K562 (cell line): ENCODE results near the gene SLC16A1. TPM values are rescaled to one million over a fixed set of nuclear protein-coding genes. Genes with fewer than 3 reads are reported as not detected.

Experiments used
- ATAC-seq: fragments of 200-7000 bp; cut with Tn5 transposase; 3 replicates; pipeline ENCODE4 v1.9.1; 2020; ENCODE audit warnings: moderate library complexity
- BruUV-seq: library from RNA; stranded (reverse); fragments of 400-500 nt; replicated peaks from 2 replicates; lab custom pipeline; 2021; lab: Mats Ljungman, UMichigan
- CTCF ChIA-PET: fragments of 300-600 bp; formaldehyde crosslinking; extraction: SDS; loops from one replicate; lab custom pipeline; 2021; ENCODE audit warnings: low intra/inter-chr PET ratio; lab: Yijun Ruan, JAX
- POLR2A ChIA-PET: fragments of 300-600, 350-650 bp; sonication (Branson Sonifier 250); formaldehyde crosslinking; extraction: SDS; loops from one replicate; lab custom pipeline; 2021; ENCODE audit warnings: antibody characterized with exemption, inconsistent platforms; lab: Yijun Ruan, JAX
- DNase-seq, 4 experiments: peaks; one replicate each; pipeline versions ENCODE4 v3.0.0 to v3.0.0-alpha.2; 2011 to 2018; ENCODE audit warnings: low spot score in 3 of 4, mixed read lengths in 3 of 4; ENCODE audit errors: extremely low read depth in 1 of 4
- FAIRE-seq: peaks from 2 replicates; lab custom pipeline; 2011; peaks lifted over from hg19 to GRCh38; lab: Jason Lieb, UNC
- H2AFZ ChIP-seq: 2 replicates; pipeline ENCODE4 v1.6.0; 2011; ENCODE audit warnings: low read depth, low read length, control low read depth, inconsistent platforms
- H3K27ac ChIP-seq: fragments of 200-600 bp; 3 replicates; pipeline ENCODE4 v1.8.0; 2011; ENCODE audit warnings: low read depth, mild to moderate bottlenecking, control low read depth, inconsistent platforms, low read length, moderate library complexity, mixed read lengths; ENCODE audit errors: extremely low read depth
- H3K27me3 ChIP-seq, 2 experiments: fragments of 300-600 bp in 1 of 2; 2 replicates in 1 of 2; 3 replicates in 1 of 2; pipeline versions ENCODE4 v1.6.0 to v1.8.0; 2011; ENCODE audit warnings: inconsistent platforms in 2 of 2, low read length in 2 of 2, mild to moderate bottlenecking in 1 of 2, mixed read lengths in 1 of 2, moderate library complexity in 1 of 2; ENCODE audit not compliant: control insufficient read depth in 2 of 2, insufficient read depth in 2 of 2
- H3K36me3 ChIP-seq: fragments of 300-600 bp; 3 replicates; pipeline ENCODE4 v1.8.0; 2011; ENCODE audit warnings: mild to moderate bottlenecking, low read length, inconsistent platforms; ENCODE audit not compliant: control insufficient read depth, insufficient read depth
- H3K4me1 ChIP-seq, 2 experiments: fragments of 200-600 bp in 1 of 2; replicated peaks in 1 of 2; 2 replicates in 1 of 2; 3 replicates in 1 of 2; pipeline versions ENCODE4 v1.5.1 to v1.8.0; 2011; ENCODE audit warnings: inconsistent platforms in 2 of 2, low read length in 2 of 2, mild to moderate bottlenecking in 1 of 2, mixed read lengths in 1 of 2, moderate library complexity in 1 of 2; ENCODE audit not compliant: control insufficient read depth in 2 of 2, insufficient read depth in 2 of 2
- H3K4me2 ChIP-seq: 2 replicates; pipeline ENCODE4 v1.6.1; 2011; ENCODE audit warnings: low read length, control low read depth, inconsistent platforms, mixed read lengths; ENCODE audit not compliant: insufficient read depth
- H3K4me3 ChIP-seq: fragments of 200-600 bp; sonication (generic), shearing (Covaris generic); 2 replicates; pipeline ENCODE4 v1.5.1; 2016; ENCODE audit warnings: control low read depth, inconsistent platforms
- H3K79me2 ChIP-seq: fragments of 200-600 bp; 3 replicates; pipeline ENCODE4 v1.8.0; 2011; ENCODE audit warnings: low read length, inconsistent platforms; ENCODE audit not compliant: control insufficient read depth, insufficient read depth
- H3K9ac ChIP-seq, 2 experiments: 2 replicates each; pipeline versions ENCODE4 v1.6.0 to v1.6.1; 2011; ENCODE audit warnings: low read depth in 2 of 2, low read length in 2 of 2, control low read depth in 1 of 2, inconsistent platforms in 1 of 2, mild to moderate bottlenecking in 1 of 2, mixed read lengths in 1 of 2; ENCODE audit not compliant: insufficient read depth in 1 of 2
- H3K9me1 ChIP-seq: one replicate; pipeline ENCODE4 v1.6.0; 2011; ENCODE audit warnings: inconsistent platforms, mild to moderate bottlenecking, low read length, moderate library complexity; ENCODE audit not compliant: control insufficient read depth, insufficient read depth
- H3K9me3 ChIP-seq: replicated peaks from 2 replicates; pipeline ENCODE4 v1.5.1; 2011; ENCODE audit warnings: low read depth, low read length, inconsistent platforms; ENCODE audit not compliant: control insufficient read depth, insufficient read depth
- H4K20me1 ChIP-seq: replicated peaks from 2 replicates; pipeline ENCODE4 v1.6.1; 2011; ENCODE audit warnings: low read length, inconsistent platforms, mixed read lengths; ENCODE audit not compliant: control insufficient read depth, insufficient read depth
- CBFB ChIP-seq: sonication (generic); formaldehyde crosslinking; IDR thresholded peaks from 2 replicates; pipeline ENCODE4 v1.4.0; 2020; ENCODE audit warnings: mild to moderate bottlenecking, missing genetic modification reagents
- CHAMP1 ChIP-seq: fragments of 450-650 bp; IDR thresholded peaks from 2 replicates; pipeline ENCODE4 v1.6.1; 2016; ENCODE audit warnings: mild to moderate bottlenecking
- FOXA3 ChIP-seq, 2 experiments: fragments of 450-650 bp in 1 of 2; sonication (generic) in 1 of 2; formaldehyde crosslinking; IDR thresholded peaks in 1 of 2; conservative IDR thresholded peaks in 1 of 2; 2 replicates each; pipeline versions ENCODE4 v1.4.0 to v1.8.0; 2020 to 2022; ENCODE audit warnings: mild to moderate bottlenecking in 2 of 2, missing genetic modification reagents in 1 of 2
- FOXJ3 ChIP-seq: sonication (generic); formaldehyde crosslinking; IDR thresholded peaks from 2 replicates; pipeline ENCODE4 v1.4.0; 2020; ENCODE audit warnings: mild to moderate bottlenecking, missing genetic modification reagents
- HNRNPK ChIP-seq: fragments of 200-400 bp; formaldehyde crosslinking; IDR thresholded peaks from one replicate; pipeline ENCODE4 v1.6.1; 2018; ENCODE audit warnings: mild to moderate bottlenecking, low read depth, low read length; ENCODE audit not compliant: poor library complexity, severe bottlenecking
- NRF1 ChIP-seq, 2 experiments: fragments of 450-650 bp; IDR thresholded peaks in 1 of 2; conservative IDR thresholded peaks in 1 of 2; 2 replicates each; pipeline ENCODE4 v1.6.1; 2014; ENCODE audit warnings: mild to moderate bottlenecking in 2 of 2
- ZNF384 ChIP-seq: IDR thresholded peaks from 2 replicates; pipeline ENCODE4 v1.6.1; 2012; ENCODE audit warnings: low read depth, low read length, improper control_type of control experiment
- ZNF512 ChIP-seq: IDR thresholded peaks from 2 replicates; pipeline ENCODE4 v1.6.1; 2016; ENCODE audit warnings: missing genetic modification characterization, missing compliant biosample characterization
- ZNF57 ChIP-seq: fragments of 450-650 bp; formaldehyde crosslinking; IDR thresholded peaks from 2 replicates; pipeline ENCODE4 v1.4.0; 2020; ENCODE audit warnings: mild to moderate bottlenecking, moderate library complexity
- WGBS: fragments of 100-300 bp; shearing (Covaris generic); methylation state at CpG from one replicate; pipeline ENCODE4 v1.1.6; 2016; ENCODE audit warnings: low coverage, mixed read lengths; ENCODE audit not compliant: insufficient coverage; ENCODE audit errors: missing lambda C conversion rate; 5-methylcytosine and 5-hydroxymethylcytosine counted together
- in situ Hi-C: fragments of 300-500 bp; cut with MboI; formaldehyde crosslinking; loops from 4 replicates; pipeline ENCODE4 v1.15.0; 2018; ENCODE audit warnings: inconsistent platforms, mixed read lengths
- intact Hi-C: fragments of 100-400 bp; cut with micrococcal nuclease; formaldehyde crosslinking; loops from 2 replicates; pipeline ENCODE4 v1.14.2; 2022
- polyA plus RNA-seq, 8 experiments: library from polyadenylated mRNA; depleted of rRNA in 4 of 8; stranded (reverse) in 5 of 8; unstranded in 3 of 8; fragments of >200 nt; fragmentation: Nextera tagmentation in 2 of 8; fragmentation: Illumina TruSeq in 1 of 8; extraction: Ambion mirVana in 2 of 8; extraction: Trizol in 1 of 8; gene quantifications; 2 replicates each; pipeline versions ENCODE4 v1.2.1 to v1.2.3, GENCODE V29; 2011 to 2014; ENCODE audit warnings: inconsistent platforms in 1 of 8, missing spikeins in 1 of 8
- total RNA-seq, 7 experiments: library from RNA; depleted of rRNA in 6 of 7; stranded (reverse); fragments of >200 nt in 6 of 7; fragmentation: Illumina TruSeq in 2 of 7; extraction: Trizol in 2 of 7; gene quantifications; 2 replicates each; pipeline versions ENCODE4 v1.2.1 to v1.2.3, GENCODE V29; 2011 to 2021; ENCODE audit warnings: low replicate concordance in 1 of 7

The SLC16A1 gene
- total and polyA plus RNA-seq, 9 of the 15 experiments (the other 6 are each of a cell fraction or from before 2014, with no cell fraction given), result 73.1 to 244 (median 117) TPM

DNA sequence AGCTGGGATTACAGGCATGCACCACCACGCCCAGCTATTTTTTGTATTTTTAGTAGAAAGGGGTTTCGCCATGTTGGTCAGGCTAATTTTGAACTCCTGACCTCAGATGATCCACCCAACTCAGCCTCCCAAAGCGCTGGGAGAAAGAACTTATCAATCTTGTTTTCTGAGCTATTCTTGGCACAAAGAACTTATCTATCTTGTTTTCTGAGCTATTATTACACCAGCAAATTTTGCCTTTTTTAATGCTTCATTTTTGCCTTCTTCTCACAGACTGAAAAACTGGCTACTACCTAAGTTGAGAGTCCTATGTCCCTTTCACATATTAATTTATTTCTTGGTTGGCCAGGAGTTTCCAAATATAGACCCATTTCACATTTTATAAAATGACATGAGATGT lies 9.3 kb downstream of the SLC16A1 start (continued):
- TF ChIP-seq ZNF512, result no peak
- peak; percentile 61; the same call in 1 of the 2 replicates for TF ChIP-seq CHAMP1

- no peaks in the 10 kb centered on the region for H3K27me3 ChIP-seq
- ATAC-seq, result peak; percentile 18
- H3K4me3 ChIP-seq, result no peak overlapping the region
- no peak for TF ChIP-seq CBFB
- no peak for TF ChIP-seq FOXA3 (CRISPR knock-in tag; conservative IDR thresholded peaks at IDR 0.05 in 1 of 2, IDR thresholded peaks at IDR 0.05 in 1 of 2)
- no peak for TF ChIP-seq ZNF57
- no peak for TF ChIP-seq FOXJ3
- TF ChIP-seq HNRNPK, result no peak
- peak; percentile 46; the same call in 1 of the 2 replicates for TF ChIP-seq ZNF384
- TF ChIP-seq NRF1 (conservative IDR thresholded peaks at IDR 0.05 in 1 of 2, IDR thresholded peaks at IDR 0.05 in 1 of 2), result no peak
- TF ChIP-seq, all 486 proteins: peak for 1
- Histone ChIP-seq H2AFZ (no peak overlapping the region), H3K4me1 (peaks cover 11 to 39% of the 10 kb centered on the region in 2 experiments), H3K27ac (no peak overlapping the region), H3K9me3 (no peaks in the 10 kb centered on the region), H3K9me1 (no peaks in the 10 kb centered on the region), H3K79me2 (peaks cover 97% of the 10 kb centered on the region), H3K36me3 (peaks cover 50% of the 10 kb centered on the region), H3K4me2 (no peak overlapping the region), H3K9ac (no peak overlapping the region), H4K20me1 (peaks cover 5% of the 10 kb centered on the region; the same call in 1 of the 2 replicates)
- ChIA-PET POLR2A (interaction anchor here (0.8 to 12.6 kb wide), 4 partner anchors 11 to 823 kb away, joined by 3 to 190 read pairs (median 4); no protein-coding TSS in a partner anchor), CTCF (no interaction called here)
- in situ Hi-C loops (no loop called here), intact Hi-C loops (loop anchor here (5.0 kb wide), 1 partner anchor 58 kb away; no protein-coding TSS in a partner anchor)
- no peak for DNase-seq
- no peak for FAIRE-seq
- BruUV-seq, result no TSS peak
- 71% methylated on average over 2 of the region's 3 CpGs for WGBS
Observed at GRCh38 chr1:112939810-112940209, 16.2 kb downstream of the SLC16A1 start.
